GM19025 (cell line): Measurements from ENCODE around the gene GPR45.
"Not testable (repeated sequence)": the region's sequence is repeated elsewhere in the genome, so short reads cannot be mapped to it uniquely, and the experiment has no call there.

ENCODE experiments used
- ATAC-seq: cut with Tn5 transposase; IDR thresholded peaks from one replicate; pipeline ENCODE4 v1.9.1; 2021; ENCODE audit warnings: mild to moderate bottlenecking, low read depth, moderate library complexity; ENCODE audit not compliant: unreplicated experiment

The GPR45 gene

GRCh38 chr2:105241443-105241842, at the start of gene GPR45:
Gene GPR45, plus strand, starts transcription at chr2:105241743. Its CDS starts 116 bp downstream, at chr2:105241859.
- no peak for ATAC-seq

GRCh38 chr2:105194022-105194675, 47.4 kb upstream of the GPR45 start:
- ATAC-seq = no peak

- no peak for ATAC-seq
Measured at GRCh38 chr2:105196651-105197050, 44.9 kb upstream of the GPR45 start.

- ATAC-seq = no peak
Measured at GRCh38 chr2:105215586-105216192, 25.9 kb upstream of the GPR45 start.

- no peak for ATAC-seq
Measured at GRCh38 chr2:105220604-105221003, 20.9 kb upstream of the GPR45 start.

- ATAC-seq = no peak
Measured at GRCh38 chr2:105224444-105224843, 17.1 kb upstream of the GPR45 start.

- ATAC-seq = no peak
Measured at GRCh38 chr2:105231232-105231619, 10.3 kb upstream of the GPR45 start.

GRCh38 chr2:105235388-105236059, 6.0 kb upstream of the GPR45 start:
- ATAC-seq = no peak

- ATAC-seq = no peak
Measured at GRCh38 chr2:105236060-105236424, 5.5 kb upstream of the GPR45 start.

GRCh38 chr2:105237045-105237765, 4.3 kb upstream of the GPR45 start:
- no peak for ATAC-seq

- no peak for ATAC-seq
Measured at GRCh38 chr2:105238664-105239240, 2.8 kb upstream of the GPR45 start.

GRCh38 chr2:105239924-105240323, 1.6 kb upstream of the GPR45 start:
- no peak for ATAC-seq

- ATAC-seq = no peak
Measured at GRCh38 chr2:105242286-105242993, 897 bp downstream of the GPR45 start.

GRCh38 chr2:105243961-105244360, 2.4 kb downstream of the GPR45 start:
- no peak for ATAC-seq

GRCh38 chr2:105244451-105244850, 2.9 kb downstream of the GPR45 start:
- no peak for ATAC-seq

GRCh38 chr2:105248316-105249070, 7.0 kb downstream of the GPR45 start:
- no peak for ATAC-seq

- no peak for ATAC-seq
Measured at GRCh38 chr2:105249181-105249580, 7.6 kb downstream of the GPR45 start.

GRCh38 chr2:105249891-105250290, 8.3 kb downstream of the GPR45 start:
- no peak for ATAC-seq

GRCh38 chr2:105251016-105251648, 9.6 kb downstream of the GPR45 start:
- not testable (repeated sequence) for ATAC-seq
